Fibroblast of skin of scalp (primary cell): ENCODE data around the gene PIK3R6.

ENCODE experiments used
- DNase-seq: peaks from one replicate; pipeline ENCODE4 v3.0.0-alpha.2; 2013

The PIK3R6 gene

GRCh38 chr17:8793649-8794048, 73.8 kb downstream of the PIK3R6 start:
- DNase-seq: no peak

GRCh38 chr17:8792646-8793045, 74.8 kb downstream of the PIK3R6 start:
- no peak for DNase-seq

- DNase-seq: peak; percentile 90
These were observed 75.6 kb downstream of the PIK3R6 start for GRCh38 chr17:8791910-8792270.

DNA sequence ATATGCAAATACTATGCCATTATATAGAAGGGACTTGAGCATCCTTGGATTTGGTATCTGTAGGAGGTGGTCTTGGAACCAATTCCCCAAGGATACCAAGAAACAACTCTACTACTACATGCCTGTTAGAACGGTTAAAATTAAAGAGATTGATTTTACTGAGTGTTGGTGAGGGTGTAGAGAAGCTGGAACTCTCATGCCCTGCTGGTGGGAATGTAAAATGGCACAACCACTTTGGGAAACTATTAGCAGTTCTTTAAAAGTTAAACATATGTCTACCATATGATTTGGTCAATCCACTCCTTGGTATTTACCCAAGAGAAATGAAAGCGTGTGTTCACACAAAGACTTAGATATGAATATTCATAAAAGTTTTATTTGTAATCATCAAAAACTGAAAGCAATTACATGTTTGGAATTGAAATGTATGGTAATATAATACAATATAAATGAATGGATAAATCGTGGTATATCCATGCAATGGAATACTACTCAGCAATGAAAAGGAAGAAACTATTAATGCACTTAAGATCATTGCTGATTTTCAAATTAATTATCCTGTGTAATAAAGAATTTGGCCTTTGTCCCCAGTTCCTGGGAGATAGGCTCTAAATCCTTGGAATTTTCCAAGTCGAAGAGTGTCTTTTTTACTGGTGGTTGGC, 76.1 kb downstream of the PIK3R6 start:
- no peak for DNase-seq

GRCh38 chr17:8789743-8790142, 77.7 kb downstream of the PIK3R6 start:
- no peak for DNase-seq

DNA sequence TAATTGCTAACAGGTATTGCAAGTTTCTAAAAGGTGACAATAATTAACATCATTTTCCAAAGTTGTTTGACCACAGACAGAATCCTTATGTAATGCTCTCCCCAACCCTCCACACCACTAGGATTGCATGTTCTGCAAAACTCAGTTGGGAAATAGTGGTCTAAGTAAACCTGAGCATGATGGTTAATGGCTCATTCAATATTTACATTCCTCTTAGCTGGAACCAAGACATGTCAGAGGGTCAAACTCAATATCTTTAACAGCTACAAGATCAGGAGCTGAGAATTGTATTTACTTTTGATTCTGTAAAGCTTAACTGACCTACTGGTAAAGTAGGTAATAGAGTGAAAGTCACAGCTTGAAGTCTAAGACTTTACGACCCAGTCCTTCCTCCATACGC, 78.5 kb downstream of the PIK3R6 start:
- no peak for DNase-seq

DNA sequence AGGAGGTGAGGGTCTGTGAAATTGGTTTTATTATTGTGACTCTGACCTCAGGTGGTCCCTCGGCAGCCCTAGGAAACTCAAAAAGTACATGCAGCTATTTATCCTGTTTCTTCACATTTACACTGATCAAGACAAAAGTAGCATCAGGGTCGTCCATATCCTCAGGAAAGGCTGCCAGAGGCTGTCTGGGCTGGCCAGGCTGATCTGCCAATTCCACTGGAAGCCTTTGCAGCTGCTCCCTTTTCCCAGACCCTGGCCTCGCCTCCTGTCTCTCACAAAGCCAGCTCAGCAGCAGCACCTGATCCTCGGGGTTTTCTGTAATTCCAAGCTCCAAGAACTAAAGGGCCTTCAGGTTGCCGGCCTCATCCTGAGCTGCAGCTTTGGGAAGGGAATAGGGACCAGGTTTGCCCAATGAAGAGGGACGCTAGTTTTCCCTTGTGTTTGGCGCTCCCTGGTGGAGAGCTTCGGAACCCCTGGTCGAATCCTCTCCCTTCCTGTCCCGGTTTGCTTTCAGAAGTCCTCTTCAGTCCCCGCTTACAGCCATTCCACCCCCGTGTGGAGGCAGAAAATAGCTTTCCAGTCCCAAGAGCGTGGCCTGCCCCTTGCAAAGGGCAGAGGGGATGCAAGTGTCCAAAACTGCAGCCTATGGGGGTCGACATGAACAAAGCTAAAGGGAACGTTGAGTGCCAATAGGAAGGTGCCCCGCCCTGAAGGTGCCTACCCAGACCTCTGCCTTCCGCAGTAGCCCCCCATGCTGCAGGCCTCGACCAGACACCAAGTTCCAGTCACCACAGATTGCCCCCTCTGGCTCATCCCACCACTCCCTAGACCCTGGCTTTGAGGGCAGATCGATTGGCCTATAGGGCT, 81.7 kb downstream of the PIK3R6 start:
- peak; percentile 62 for DNase-seq

DNA sequence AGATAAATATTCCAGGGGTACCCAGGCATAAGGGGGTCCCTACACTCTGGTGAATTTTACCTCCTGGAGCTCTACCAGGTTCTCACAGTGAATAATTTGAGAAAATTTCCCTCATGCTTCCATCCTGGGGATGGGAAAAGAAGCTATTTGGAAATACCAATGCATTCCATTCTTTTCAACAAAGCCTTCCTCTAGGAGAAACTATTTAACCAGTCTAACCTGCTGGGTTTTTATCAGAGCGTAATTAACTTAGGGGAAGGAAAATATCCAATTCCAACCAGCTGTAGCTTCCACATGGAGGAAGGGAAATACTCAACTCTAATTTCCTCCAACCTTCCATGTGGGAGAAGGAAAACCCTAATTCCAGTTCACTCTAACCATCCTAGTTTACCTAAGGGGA, 85.3 kb downstream of the PIK3R6 start:
- DNase-seq: no peak

DNA sequence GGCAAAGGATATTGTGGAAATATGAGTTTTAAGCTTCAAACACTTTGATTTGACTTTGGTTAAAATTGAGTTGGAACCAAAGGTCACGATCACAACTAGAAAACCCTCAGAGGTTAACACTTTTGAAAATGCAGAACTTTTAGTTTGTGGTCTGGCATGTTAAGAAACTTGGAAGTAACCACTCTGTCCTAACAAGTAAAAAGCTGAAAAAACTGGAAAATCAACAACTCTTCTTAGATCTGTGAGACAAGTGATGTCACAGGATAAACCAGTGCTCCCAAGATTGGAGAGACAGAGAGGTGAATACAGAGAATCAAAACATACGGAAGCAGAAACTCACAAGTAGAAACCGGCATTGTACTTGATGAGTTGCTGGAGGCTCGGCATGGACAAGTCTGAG, 85.7 kb downstream of the PIK3R6 start:
- no peak for DNase-seq

GRCh38 chr17:8776881-8777280, 90.6 kb downstream of the PIK3R6 start:
- no peak for DNase-seq

- DNase-seq: no peak
These were observed 91.2 kb downstream of the PIK3R6 start for GRCh38 chr17:8776248-8776647.

- no peak for DNase-seq
These were observed 100.7 kb downstream of the PIK3R6 start for GRCh38 chr17:8766731-8767130.

DNA sequence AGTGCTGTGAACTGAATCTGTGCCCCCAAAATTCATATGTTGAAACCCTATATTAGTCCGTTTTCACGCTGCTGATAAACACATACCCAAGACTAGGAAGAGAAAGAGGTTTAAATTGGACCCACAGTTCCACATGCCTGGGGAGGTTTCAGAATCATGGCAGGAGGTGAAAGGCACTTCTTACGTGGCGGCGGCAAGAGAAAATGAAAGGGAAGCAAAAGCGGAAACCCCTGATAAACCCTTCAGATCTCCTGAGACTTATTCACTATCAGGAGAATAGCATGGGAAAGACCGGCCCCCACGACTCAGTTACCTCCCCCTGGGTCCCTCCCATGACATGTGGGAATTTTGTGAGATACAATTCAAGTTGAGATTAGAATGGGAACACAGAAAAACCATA, 105.5 kb downstream of the PIK3R6 start:
- DNase-seq: no peak

GRCh38 chr17:8758137-8758596, 109.3 kb downstream of the PIK3R6 start, which contains the start of gene SPDYE4:
TSS of gene SPDYE4 (minus strand) at chr17:8758546. CDS start at chr17:8758382, 164 bp downstream.
- no peak for DNase-seq

- DNase-seq: no peak
These were observed 110.3 kb downstream of the PIK3R6 start for GRCh38 chr17:8757189-8757588.

DNA sequence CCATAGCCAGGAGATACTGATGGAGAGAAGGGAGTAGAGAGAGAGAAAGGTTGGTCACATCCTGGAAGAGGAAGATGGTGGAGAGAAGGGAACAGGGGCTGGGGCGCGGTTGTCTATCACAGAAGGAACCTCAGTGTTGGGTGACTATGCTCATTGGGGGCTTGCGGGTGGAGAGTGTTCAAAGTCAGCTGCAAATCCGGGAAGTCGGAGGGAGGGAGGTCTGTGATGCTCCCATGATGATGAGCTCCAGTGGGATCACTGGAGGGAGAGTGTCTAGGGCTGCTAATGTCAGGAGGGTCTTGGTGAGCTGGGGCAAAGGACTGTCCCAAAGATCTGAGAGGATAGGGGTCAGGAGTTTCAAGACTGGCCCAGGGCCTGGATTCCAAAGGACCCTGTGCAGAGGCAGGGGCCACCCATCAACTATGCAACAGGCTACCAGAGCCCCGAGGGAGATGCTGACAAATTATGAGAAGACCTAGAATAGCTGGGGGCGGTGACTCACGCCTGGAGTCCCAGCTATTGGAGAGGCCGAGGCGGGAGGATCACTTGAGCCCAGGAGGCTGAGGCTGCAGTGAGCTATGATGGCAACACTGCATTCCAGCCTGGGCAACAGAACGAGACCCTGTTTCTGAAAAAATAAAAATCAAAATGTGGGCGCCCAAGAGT, 111.8 kb downstream of the PIK3R6 start:
- no peak for DNase-seq

- no peak for DNase-seq
These were observed 112.6 kb downstream of the PIK3R6 start for GRCh38 chr17:8754890-8755289.

DNA sequence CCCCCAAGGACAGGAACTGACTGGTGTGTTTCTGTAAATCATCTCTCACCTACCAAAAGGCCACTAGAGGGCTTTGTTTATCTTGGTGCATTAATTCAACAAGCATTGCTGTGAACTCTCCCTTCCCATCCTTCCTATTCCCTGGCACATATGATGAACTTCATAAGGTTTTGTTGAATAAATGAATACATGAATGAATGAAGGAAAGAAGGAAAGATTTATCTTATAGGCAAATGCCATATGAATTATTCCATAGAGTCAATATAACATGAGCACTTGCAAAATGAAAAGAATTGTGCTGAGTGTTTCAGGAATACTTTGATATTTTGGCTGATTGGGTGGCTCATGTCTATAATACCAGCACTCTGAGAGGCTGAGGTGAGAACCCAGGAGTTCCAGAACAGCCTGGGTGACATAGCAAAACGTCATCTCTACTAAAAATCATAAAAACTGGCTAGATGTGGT, 113.5 kb downstream of the PIK3R6 start:
- DNase-seq: peak; percentile 21

GRCh38 chr17:8753136-8753975, 114.1 kb downstream of the PIK3R6 start:
- DNase-seq: no peak
